KBM-7 (cell line): ENCODE results near the gene EIF3D.
A peak's percentile ranks its signal among the peaks of the same experiment; 100 is the strongest.

Experiments used
- DNase-seq: peaks from one replicate; pipeline ENCODE4 v3.0.0-alpha.2; 2015
- in situ Hi-C: fragments of 300-500 bp; cut with MboI; formaldehyde crosslinking; loops from 2 replicates; pipeline ENCODE4 v1.14.3; 2020; ENCODE audit warnings: low sequenced_read_pairs, low pct_unique_long_range_greater_than_20kb, mixed read lengths

EIF3D gene

GRCh38 chr22:36475341-36475740 is 53.6 kb downstream of the EIF3D start:
- in situ Hi-C loops: loop anchor here (25.0 kb wide), 1 partner anchor 288 kb away; no protein-coding TSS in a partner anchor
- no peak for DNase-seq

- DNase-seq: no peak
- in situ Hi-C loops: no loop called here
Observed at GRCh38 chr22:36472689-36473088, 56.3 kb downstream of the EIF3D start.

GRCh38 chr22:36471341-36471821 is 57.6 kb downstream of the EIF3D start:
- in situ Hi-C loops: no loop called here
- DNase-seq: no peak

GRCh38 chr22:36470994-36471331 is 58.0 kb downstream of the EIF3D start:
- in situ Hi-C loops: no loop called here
- DNase-seq: no peak

GRCh38 chr22:36470162-36470993 is 58.6 kb downstream of the EIF3D start:
- in situ Hi-C loops: no loop called here
- peak; percentile 80 for DNase-seq

- no peak for DNase-seq
- in situ Hi-C loops: loop anchor here (10.0 kb wide), 1 partner anchor 164 kb away; no protein-coding TSS in a partner anchor
Observed at GRCh38 chr22:36469094-36469710, 59.8 kb downstream of the EIF3D start.

- in situ Hi-C loops: loop anchor here (10.0 kb wide), 1 partner anchor 163 kb away; no protein-coding TSS in a partner anchor
- DNase-seq: peak; percentile 95
Observed at GRCh38 chr22:36467946-36468345, 61.0 kb downstream of the EIF3D start.

- in situ Hi-C loops: loop anchor here (10.0 kb wide), 1 partner anchor 162 kb away; no protein-coding TSS in a partner anchor
- DNase-seq: no peak
Observed at GRCh38 chr22:36467042-36467810, 61.7 kb downstream of the EIF3D start.

GRCh38 chr22:36466258-36466657 is 62.7 kb downstream of the EIF3D start:
- in situ Hi-C loops: loop anchor here (10.0 kb wide), 1 partner anchor 161 kb away; no protein-coding TSS in a partner anchor

GRCh38 chr22:36465232-36466021 is 63.5 kb downstream of the EIF3D start:
- DNase-seq: no peak
- in situ Hi-C loops: loop anchor here (10.0 kb wide), 1 partner anchor 161 kb away; no protein-coding TSS in a partner anchor

More at GRCh38 chr22:36466258-36466657, 62.7 kb downstream of the EIF3D start:
- no peak for DNase-seq

- no peak for DNase-seq
- in situ Hi-C loops: loop anchor here (10.0 kb wide), 1 partner anchor 160 kb away; no protein-coding TSS in a partner anchor
Observed at GRCh38 chr22:36464715-36465231, 64.2 kb downstream of the EIF3D start.

GRCh38 chr22:36463783-36464184 is 65.2 kb downstream of the EIF3D start:
- in situ Hi-C loops: loop anchor here (10.0 kb wide), 1 partner anchor 159 kb away; no protein-coding TSS in a partner anchor
- no peak for DNase-seq

GRCh38 chr22:36461665-36462649 is 67.0 kb downstream of the EIF3D start:
- in situ Hi-C loops: loop anchor here (10.0 kb wide), 1 partner anchor 157 kb away; no protein-coding TSS in a partner anchor
- no peak for DNase-seq
